OCI-LY3 (cell line): ENCODE measurements around the gene TOP2A.

ENCODE experiments used
- EZH2phosphoT487 ChIP-seq: fragments of 200-600 bp; shearing (Covaris generic); IDR thresholded peaks from 2 replicates; pipeline ENCODE4 v1.6.1; 2018; ENCODE audit warnings: antibody characterized with exemption, mixed run types, low read depth
- TF ChIP-seq, protein P1 (sequence below): fragments of 200-600, 300-600 bp; sonication (generic); IDR thresholded peaks from 2 replicates; pipeline ENCODE4 v1.5.1; 2014; ENCODE audit warnings: antibody characterized with exemption, low read length, low read depth

GRCh38 chr17:40456396-40456951, 38.8 kb upstream of the TOP2A start:
- TF ChIP-seq, protein P1, sequence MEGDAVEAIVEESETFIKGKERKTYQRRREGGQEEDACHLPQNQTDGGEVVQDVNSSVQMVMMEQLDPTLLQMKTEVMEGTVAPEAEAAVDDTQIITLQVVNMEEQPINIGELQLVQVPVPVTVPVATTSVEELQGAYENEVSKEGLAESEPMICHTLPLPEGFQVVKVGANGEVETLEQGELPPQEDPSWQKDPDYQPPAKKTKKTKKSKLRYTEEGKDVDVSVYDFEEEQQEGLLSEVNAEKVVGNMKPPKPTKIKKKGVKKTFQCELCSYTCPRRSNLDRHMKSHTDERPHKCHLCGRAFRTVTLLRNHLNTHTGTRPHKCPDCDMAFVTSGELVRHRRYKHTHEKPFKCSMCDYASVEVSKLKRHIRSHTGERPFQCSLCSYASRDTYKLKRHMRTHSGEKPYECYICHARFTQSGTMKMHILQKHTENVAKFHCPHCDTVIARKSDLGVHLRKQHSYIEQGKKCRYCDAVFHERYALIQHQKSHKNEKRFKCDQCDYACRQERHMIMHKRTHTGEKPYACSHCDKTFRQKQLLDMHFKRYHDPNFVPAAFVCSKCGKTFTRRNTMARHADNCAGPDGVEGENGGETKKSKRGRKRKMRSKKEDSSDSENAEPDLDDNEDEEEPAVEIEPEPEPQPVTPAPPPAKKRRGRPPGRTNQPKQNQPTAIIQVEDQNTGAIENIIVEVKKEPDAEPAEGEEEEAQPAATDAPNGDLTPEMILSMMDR, result no peak
- no peak for TF ChIP-seq EZH2phosphoT487
